ENCODE results near the gene PAPPA2.

The PAPPA2 gene

DNA sequence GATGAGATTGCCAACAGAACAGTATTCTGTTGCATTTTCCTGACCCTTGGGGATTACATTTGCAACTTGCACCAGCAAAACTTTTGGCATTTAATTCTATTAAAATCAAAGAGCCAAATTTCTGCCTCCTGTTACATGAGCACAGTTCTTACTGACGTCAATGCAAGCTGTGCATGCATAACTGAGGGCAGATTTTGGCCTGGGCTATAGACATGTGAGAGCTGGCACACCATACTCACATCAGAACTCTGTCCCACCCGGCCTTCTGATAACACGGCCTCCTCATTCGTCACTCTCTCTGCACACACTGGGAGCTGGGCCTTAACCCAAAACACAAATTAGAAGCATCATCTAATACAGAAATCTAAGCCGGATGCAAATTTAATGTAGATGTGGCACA lies 31.5 kb downstream of the PAPPA2 start:
- no peak for DNase-seq (ENCODE audit: low spot score)

DNA sequence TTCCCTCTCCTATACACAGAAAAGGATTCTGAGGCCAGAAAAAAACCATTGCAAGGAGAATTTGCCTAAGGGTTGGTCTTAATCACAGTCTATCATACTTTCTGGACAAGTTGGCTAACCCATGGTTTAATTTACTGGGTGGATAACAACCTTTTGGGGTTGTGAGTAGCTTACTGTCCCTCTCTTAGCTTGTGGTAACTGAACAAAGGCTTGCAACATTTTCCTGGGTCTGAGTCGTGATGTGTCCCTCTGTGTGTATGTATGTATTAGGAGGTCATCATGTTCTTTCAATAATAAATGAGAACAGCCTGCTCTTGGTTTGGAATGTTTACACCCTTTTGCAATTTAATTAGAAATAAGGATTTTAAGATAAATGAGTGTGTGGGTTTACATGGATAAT lies 36.7 kb downstream of the PAPPA2 start:
- no peak for DNase-seq (ENCODE audit: low spot score)

DNA sequence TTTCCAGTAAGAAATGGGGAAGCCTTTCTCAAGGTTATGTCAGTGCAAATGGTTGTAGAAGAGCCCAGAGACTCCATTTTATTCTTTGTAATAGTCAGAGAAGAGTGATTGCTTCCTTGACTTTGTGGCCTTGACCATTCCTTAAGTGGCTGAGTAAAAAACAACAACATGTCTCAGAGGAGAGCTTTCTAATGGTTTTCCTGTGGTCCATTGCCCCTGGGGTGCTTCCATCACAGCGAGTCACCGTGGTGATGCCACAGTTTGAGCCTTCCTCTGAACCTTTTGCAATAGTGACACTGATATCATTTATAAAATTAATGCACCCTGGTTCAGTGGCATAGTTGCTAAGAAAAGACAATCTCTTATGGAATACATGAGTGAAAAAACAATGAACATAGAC lies 38.6 kb downstream of the PAPPA2 start:
- DNase-seq (ENCODE audit: low spot score) = no peak

DNA sequence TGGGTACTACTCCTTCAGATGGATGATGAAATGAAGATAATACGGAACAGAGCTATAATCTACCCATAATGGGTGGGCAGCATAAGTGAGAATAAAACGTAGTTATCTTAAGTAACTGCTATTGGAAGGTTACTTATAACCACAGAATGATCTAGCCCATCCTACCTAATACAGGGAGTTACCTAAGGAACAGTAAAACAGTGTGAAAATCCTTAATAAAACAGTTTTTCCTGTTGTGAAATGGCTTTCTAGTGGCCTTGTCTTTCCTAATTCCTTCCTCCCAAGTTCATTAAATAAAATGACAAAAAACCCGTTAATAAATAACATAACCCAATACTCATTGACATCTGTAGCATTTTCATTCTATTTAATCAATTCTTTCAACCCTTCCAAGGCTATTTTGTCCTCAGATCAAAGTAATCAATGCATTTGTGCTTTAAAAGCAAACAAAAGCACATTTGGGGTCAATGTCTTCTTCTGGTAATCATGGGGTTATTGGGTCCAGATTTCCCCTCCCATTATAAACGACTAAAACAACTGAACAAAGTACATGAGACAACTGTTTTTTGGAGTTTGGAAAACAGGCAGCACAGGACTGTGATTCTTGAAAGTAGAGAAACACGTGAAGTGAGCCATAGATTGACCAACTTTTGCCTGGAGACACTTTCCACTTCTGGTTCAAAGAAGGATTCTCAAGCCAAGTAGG lies 42.0 kb downstream of the PAPPA2 start:
- DNase-seq (ENCODE audit: low spot score) = no peak

DNA sequence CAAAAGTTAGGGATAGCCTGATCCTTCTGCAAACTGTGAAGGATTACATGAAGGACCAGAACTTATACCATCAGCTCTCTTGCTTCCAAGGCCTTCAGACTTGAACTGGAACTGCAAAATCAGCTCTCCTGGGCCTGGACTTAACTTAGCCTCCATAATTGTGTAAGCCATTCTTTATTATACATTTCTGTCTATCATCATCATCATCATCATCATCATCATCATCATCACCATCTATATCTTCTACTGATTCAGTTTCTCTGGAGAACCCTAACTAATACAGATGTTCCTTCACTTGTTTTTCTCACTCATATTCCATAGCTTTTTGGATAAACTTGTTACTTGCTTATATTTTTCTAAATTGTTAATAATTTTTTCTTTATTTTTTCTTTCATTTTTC lies 50.0 kb downstream of the PAPPA2 start:
- DNase-seq (ENCODE audit: low spot score) = no peak

DNA sequence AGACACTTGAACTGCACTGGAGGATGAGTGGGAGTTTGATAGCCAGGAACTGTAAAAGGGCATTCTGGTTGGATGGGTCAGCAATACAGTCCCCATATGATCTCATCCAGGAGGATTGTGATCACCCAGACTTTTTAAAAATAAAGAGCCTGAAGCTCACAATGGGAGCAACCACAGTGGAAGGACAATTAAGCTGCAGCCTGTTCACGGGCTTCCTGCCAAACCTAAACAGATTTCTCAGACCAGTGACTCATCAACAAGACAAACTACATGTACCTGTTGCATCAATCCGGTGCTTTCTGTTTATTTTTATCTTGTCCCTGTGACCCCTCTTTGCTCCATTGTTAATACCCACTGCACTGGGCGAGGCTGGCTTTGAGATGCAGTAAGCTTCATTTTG lies 52.3 kb downstream of the PAPPA2 start:
- DNase-seq (ENCODE audit: low spot score) = no peak

DNA sequence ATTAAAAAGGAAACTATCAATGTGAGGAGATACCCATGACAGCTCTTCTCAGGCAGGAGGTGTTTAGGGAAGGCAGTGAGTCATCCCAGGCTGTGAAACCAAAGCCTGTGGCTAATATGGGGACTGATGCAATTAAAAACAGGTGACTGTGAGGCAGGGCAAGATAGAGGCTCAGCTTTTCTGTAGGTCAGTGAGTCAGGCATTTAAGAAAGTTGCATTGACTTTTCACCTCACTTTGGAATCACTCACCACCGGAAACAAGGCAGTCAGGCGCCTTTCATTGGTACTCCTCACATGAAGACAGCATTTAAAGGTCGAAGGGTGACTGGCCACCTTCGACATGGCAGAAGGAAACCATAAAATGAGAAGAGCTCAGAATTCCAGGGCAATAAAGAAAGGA lies 54.5 kb downstream of the PAPPA2 start:
- DNase-seq (ENCODE audit: low spot score) = no peak

DNA sequence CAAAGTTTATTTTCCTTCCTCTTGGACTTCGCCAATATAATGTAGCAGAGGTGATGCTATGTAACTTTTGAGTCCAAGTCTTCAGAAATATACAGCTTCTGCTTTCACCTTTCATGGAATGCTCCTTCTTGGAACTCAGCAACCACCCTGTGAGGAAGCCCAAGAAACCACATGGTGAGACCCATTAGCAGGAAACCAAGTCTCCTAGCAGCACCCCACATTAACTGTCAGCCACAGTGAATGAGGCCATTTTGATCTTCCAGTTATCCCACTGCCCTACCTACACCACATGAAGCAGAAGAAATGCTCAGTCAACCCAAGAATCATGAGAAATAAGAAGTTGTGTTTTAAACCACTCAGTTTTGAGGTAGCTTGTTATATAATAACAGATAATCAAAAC lies 58.2 kb downstream of the PAPPA2 start:
- DNase-seq (ENCODE audit: low spot score) = no peak

DNA sequence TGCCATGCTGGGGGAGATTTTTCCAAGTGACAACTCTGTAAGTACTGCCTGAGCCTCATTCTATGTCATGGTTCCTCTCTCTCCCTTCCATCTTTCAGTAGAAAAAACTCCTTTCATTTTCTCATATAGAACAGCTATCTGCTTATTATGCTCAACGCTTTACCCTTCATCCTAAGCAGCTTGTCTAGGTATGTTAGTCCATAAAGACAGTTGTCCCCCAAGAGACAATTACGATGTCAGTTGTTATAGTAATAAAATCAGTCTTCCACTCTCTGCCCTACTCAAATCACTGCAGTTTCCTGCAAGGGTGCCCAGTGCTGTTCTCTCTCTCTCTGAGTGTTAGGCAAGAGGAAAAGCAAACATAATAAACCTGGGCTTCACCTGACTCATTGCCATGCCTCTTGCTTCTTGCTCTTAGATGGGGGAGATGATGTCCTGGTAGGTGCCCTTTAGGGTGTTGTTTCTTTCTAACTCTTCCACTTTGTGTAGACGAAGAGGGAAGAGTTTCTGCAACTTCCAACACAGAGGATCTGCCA lies 59.4 kb downstream of the PAPPA2 start:
- no peak for DNase-seq (ENCODE audit: low spot score)

DNA sequence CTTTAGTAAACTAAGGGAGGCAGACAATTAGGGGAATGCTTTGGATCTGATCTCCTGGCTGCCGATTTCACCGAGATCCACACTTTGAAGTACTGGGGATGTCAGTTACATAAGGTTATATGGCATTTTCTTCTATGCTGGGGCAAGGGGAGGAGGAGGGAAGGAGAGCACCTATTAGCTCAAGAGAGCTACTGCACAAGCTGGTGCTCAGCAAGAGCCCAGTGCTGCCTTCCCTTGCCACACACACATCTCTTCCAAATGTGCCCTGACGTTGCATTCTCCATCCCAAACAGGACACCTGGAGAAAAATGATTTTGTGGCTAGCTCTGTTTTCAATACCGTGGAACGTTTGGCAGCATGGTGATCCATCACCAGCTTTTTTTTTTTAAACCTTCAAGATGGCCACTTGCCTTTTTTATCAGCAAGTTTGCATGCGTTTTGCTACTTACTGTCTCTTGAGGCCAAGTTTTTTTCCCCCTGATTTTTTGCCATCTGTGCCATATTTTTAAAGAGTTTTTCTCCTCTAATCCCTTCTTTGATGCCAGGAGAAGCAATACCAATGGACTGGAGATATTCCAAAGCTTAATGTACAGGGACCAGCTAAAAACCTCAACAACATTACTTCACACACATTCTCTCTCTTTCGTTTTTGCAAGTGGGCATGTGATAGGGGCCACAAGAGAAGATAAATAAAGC lies 66.6 kb downstream of the PAPPA2 start:
- no peak for DNase-seq (ENCODE audit: low spot score)

DNA sequence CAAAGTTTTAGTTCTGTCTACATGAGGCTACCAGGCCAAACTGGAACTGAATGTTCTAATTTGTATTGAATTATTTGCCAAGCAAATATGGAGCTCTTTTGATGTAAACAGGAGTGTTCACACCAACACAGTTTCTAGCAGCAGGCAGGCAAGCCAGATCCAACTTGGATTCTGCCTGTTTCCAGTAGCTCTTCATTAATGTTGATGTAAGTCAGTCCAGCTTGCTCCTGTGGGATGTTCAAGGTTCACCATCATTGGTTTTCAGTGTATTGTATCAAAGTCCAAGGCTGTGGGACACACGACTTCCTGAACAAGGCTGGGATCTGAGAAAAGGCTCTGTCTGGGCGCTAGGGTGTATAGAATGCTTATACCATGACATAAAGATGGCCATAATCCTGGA lies 68.1 kb downstream of the PAPPA2 start:
- DNase-seq (ENCODE audit: low spot score) = no peak

DNA sequence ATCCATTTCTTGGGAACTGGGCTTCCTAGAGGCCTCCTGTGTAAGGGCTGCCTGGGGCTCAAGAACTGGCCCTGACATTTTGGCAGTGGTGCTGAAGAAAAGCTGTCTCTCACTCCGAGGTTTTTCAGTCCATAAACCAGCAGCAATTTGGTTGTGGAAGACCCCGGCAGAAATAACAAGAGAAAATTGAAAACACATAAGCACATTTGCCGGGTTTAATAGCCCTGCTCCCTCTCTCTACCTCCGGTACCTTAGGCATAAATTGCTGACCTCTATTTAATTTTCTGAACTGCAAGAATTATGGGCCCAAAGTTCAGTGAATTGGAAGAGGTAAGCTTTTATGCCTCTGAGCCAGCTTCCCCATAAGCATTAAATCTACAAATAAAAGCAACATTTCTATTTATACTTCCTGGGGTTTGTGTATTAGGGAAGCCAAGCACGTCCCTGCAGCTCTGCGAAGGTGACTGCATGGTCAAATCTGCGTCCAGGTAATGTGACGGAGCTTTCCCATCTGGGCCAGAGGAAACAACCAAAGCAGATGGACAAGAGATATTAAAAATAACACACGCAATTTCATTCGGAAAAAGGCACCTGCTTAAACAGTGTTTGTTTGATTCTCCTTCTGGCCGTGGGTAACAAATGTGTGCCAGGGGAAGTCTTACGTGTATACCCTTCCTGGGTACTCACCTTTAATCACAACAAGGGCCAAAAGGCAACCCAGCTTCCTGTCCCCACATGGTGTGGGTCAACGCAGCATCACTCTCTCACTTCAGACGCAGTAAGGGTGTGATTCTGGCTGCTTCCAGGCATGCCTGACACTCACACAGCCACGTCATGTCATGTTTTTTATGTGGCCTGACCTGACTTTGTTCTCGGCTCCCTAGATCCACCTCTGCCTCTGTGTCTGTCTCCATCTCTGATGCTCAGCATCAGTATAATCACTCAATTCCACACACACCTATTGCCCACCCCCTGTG lies 69.2 kb downstream of the PAPPA2 start:
- no peak for DNase-seq (ENCODE audit: low spot score)

DNA sequence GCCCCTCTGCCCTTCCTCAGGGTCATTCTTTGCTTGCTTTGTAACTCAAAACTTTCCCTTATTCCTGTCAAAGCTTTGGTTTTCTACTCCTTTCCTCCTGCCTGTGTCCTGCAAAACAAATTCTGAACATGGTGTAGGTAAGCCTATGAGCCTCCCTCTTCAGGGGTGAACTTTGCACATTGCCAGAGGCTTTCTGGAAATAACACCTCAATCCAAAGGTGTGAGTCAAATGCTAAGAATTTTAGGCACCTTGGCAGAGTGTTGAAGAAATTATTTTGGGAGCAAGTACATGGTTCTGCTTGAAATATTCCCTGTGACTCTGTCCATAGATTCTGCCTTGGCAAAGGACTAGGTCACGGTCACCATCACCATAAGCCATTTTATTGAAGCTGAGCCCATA lies 70.0 kb downstream of the PAPPA2 start:
- DNase-seq (ENCODE audit: low spot score) = no peak

DNA sequence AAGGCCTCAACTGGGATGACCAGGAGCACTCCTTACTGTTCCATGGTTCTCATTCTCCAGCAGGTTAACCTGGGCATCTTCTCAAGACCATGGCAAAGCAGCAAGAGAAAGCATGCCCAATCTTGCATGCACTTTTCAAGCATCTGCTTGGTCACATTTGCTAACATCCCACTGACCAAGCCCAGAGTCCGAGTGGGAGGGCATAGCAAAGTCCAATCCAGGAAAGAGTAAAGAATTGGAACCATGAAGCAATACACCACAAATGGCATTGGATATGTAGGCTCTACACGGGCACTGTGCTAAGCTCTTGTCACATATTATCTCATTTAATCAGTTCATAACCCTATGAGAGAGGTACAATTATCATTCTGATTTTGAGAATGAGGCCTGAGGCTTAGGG lies 73.6 kb downstream of the PAPPA2 start:
- no peak for DNase-seq (ENCODE audit: low spot score)

DNA sequence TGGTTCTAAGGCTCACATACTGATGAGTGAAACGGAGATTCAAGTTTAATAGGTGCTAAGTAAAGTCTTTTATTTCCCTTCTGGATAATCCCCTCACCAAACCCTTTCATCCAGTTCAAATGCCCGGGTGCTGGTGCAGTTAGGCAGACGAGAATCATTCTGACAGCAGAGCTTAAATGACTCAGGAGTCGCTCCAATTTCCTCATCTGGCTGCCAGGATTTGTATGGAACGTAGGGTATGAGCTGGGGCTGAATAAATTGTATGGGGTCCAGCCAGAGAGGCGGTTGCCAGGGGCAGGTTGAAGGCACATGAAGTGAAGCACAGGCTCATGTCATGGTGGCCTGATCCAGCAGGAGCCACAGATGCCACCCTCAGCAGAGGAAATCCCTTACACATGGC lies 76.0 kb downstream of the PAPPA2 start:
- no peak for DNase-seq (ENCODE audit: low spot score)

DNA sequence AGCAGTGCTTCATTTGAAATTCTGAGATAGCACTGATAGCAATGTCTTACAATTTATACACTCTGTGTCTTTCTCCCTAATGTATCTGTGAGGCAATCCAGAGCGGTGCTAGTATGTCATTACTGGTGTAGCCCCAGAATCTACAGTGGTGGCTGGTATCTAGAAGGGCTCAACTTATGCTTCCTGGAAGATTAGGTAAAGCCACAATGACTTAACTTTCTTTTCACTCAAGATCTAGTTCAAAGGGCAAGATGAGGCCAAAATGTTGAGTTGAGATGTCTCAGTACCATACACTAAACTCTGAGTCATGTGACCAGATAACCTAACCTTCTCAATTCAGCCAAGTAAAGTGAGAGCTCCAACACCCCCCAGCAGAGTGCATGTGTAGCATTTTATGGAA lies 77.5 kb downstream of the PAPPA2 start:
- no peak for DNase-seq (ENCODE audit: low spot score)

DNA sequence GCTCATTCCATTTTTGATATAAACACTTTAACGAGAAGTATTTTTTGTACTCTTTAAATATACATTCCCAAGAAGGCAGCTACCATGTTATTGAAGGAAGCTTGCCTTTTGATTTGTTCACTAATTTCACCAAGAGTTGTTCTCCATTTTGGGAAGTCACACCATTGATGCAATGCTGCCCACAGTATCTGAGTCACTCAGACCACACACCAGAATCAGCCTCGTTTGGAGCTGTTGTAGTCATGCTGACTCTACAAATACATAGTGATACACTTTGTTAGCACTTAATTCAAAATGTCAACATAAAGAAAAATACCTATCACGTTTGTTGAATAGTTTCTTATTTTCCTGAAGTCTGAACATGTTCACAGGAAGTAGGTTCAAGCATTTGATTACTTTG lies 78.7 kb downstream of the PAPPA2 start:
- no peak for DNase-seq (ENCODE audit: low spot score)

DNA sequence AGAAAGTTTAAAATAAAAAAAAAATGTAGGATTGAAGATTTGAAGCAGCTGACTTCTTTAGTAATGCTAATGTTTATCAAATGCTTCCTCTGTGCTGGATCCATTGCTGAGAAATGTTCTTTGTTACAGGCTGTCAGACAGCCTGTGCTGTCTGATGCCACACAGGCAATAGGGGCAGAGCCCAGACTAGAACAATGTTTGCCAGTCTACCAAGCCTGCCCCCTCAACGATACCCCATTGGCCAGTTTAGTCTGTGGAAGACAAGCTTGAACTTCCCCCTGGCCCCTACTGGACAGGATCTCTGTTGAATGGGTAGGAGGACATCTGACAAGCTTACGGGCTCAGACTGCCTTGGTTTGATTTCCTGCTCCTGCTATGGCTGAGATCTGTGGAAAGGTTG lies 79.4 kb downstream of the PAPPA2 start:
- no peak for DNase-seq (ENCODE audit: low spot score)

DNA sequence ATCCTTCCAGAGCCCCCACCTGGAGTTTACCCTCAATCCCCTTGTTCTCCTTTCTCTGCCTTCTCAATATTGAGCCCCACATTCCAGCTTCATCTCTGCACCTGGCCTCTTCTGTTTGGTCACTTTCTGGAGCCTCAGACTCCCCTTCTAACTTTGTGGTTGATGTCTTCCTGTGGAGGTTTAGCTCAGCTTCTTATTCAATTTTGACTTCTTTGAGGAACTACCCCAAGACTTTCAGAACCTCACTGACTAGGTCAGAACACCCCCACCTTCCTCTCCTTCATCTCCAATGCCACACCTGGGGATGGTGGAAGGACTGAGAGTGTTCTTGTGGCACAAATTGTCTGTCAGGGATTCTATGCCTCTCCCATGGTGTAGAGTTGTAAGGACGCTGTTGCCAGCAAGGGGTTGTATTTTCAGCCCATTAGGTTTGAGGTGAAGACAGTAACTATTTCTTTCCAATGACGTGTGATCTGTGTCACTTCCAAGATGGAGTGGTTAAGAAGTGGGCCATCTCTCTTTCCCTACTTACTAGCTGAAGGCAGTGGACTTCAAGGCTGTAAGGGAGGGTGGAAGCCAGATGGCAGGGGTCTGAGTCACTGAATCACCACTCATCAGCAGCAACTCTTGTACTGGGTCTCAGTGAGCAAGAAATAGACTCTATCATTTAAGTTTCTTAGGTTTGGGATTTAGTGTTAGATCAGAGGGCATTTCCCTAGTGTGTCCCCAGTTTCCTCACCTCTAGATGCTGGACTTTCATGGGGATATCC lies 80.6 kb downstream of the PAPPA2 start:
- DNase-seq (ENCODE audit: low spot score) = no peak

DNA sequence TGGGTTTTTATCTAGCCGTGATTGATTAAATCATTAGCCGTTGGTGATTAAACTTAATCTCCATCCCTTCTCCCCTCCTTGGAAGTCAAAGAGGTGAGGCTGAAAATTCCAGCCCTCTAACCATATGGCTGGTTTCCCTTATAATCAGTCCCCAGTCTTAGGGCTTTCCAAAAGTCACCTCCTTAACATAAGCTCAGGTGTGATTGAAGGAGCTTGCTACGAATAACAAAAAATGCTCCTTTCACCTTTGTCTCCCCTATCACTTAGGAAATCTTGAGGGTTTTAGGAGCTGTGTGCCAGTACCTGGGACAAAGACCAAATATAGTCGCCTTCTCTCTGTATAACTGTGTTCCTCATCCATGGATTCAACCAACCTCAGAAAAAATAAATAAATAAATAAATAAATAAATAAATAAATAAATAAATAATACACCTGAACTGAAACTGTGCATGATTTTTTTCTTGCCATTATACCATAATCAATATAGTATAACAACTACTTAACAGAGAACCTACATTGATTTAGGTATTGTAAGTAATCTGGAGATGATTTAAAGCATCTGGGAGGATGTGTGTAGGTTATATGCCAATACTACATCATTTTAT lies 82.2 kb downstream of the PAPPA2 start:
- DNase-seq (ENCODE audit: low spot score) = no peak

DNA sequence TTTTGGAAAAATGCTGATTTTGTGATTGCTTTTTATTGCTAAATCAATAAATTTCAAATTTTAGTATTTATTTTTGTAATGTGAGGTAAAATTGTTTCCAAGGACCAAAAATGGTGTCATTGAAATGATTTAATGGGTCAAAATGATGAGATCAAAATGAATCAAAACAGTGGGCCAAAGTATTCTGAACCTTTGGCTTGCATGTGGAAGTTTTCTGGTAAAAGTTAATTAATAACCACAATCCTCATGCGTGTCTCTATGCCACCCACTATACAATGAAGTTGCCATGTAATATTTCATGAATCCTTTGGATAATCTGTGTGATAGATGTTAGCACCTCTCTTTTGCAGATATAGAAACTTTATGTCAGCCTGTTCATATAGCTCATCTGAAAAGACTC lies 83.8 kb downstream of the PAPPA2 start:
- DNase-seq (ENCODE audit: low spot score) = no peak

Measured in AG08395 (cell line).